SKM-1 (cell line): Measurements from ENCODE around the gene RBM6.

ENCODE experiments used
- DNase-seq: peaks from one replicate; lab custom pipeline; 2025; ENCODE audit not compliant: unreplicated experiment; lab: John Stamatoyannopoulos, UW

Gene RBM6

GRCh38 chr3:50088725-50089608 is 149.0 kb downstream of the RBM6 start, which contains the start of gene RBM5:
Gene RBM5 (plus strand): TSS chr3:50088919. CDS start chr3:50090435, 1,516 bp downstream.
- peak; percentile 92 for DNase-seq

GRCh38 chr3:50089609-50089945 is 149.6 kb downstream of the RBM6 start:
- DNase-seq: no peak

GRCh38 chr3:50090984-50091383 is 151.0 kb downstream of the RBM6 start:
- DNase-seq: no peak

- DNase-seq: no peak
Observed at GRCh38 chr3:50095352-50095998, 155.5 kb downstream of the RBM6 start.

GRCh38 chr3:50100386-50100785 is 160.4 kb downstream of the RBM6 start:
- no peak for DNase-seq

GRCh38 chr3:50100956-50101845 is 161.3 kb downstream of the RBM6 start:
- no peak for DNase-seq

- no peak for DNase-seq
Observed at GRCh38 chr3:50102558-50102957, 162.6 kb downstream of the RBM6 start.

GRCh38 chr3:50111757-50112156 is 171.8 kb downstream of the RBM6 start:
- no peak for DNase-seq

- DNase-seq: no peak
Observed at GRCh38 chr3:50112462-50112861, 172.5 kb downstream of the RBM6 start.

- DNase-seq: no peak
Observed at GRCh38 chr3:50117120-50117519, 177.2 kb downstream of the RBM6 start.

GRCh38 chr3:50118237-50118636 is 178.3 kb downstream of the RBM6 start:
- no peak for DNase-seq

GRCh38 chr3:50119786-50120185 is 179.8 kb downstream of the RBM6 start:
- DNase-seq: no peak

GRCh38 chr3:50120364-50121071 is 180.6 kb downstream of the RBM6 start:
- no peak for DNase-seq

- peak; percentile 56 for DNase-seq
Observed at GRCh38 chr3:50121072-50122032, 181.4 kb downstream of the RBM6 start.

- DNase-seq: no peak
Observed at GRCh38 chr3:50122071-50122470, 182.1 kb downstream of the RBM6 start.

GRCh38 chr3:50122661-50123391 is 182.9 kb downstream of the RBM6 start:
- no peak for DNase-seq

- DNase-seq: no peak
Observed at GRCh38 chr3:50123394-50124051, 183.6 kb downstream of the RBM6 start.

- no peak for DNase-seq
Observed at GRCh38 chr3:50124052-50124799, 184.3 kb downstream of the RBM6 start.
